Gastroesophageal sphincter (tissue), 4 donors: ENCODE measurements around the gene QDPR. TPM values are rescaled to one million over a fixed set of nuclear protein-coding genes. Genes with fewer than 3 reads are reported as not detected.

ENCODE experiments used
- ATAC-seq: fragments of 150-250 bp; one replicate; pipeline ENCODE4 v1.9.1; 2016; ENCODE audit warnings: mild to moderate bottlenecking, moderate library complexity
- H3K27ac ChIP-seq, 4 donors: fragments of 200-600 bp; sonication (generic) in 3 of 4; 1 replicate in 3 of 4; 2 replicates in 1 of 4; pipeline ENCODE4 v1.5.1; 2016 to 2019
- H3K27me3 ChIP-seq: fragments of 200-600 bp; sonication (generic); one replicate; pipeline ENCODE4 v1.5.1; 2019
- H3K36me3 ChIP-seq, 2 donors: fragments of 200-600 bp; sonication (generic); one replicate each; pipeline ENCODE4 v1.5.1; 2019; ENCODE audit warnings: control low read depth in 1 of 2
- H3K4me1 ChIP-seq, 3 donors: fragments of 200-600 bp; sonication (generic); 1 replicate in 2 of 3; 2 replicates in 1 of 3; pipeline ENCODE4 v1.5.1; 2016 to 2019; ENCODE audit warnings: control low read depth in 2 of 3
- H3K4me3 ChIP-seq, 2 donors: fragments of 200-600 bp; sonication (generic); one replicate each; pipeline ENCODE4 v1.5.1; 2019; ENCODE audit warnings: mild to moderate bottlenecking in 1 of 2, moderate library complexity in 1 of 2
- H3K9me3 ChIP-seq, 3 donors: fragments of 200-600 bp; sonication (generic); one replicate each; pipeline ENCODE4 v1.5.1; 2017 to 2019; ENCODE audit warnings: control low read depth in 2 of 3
- CTCF ChIP-seq, 4 experiments: fragments of 200-600 bp in 2 of 4; fragments of 450-650 bp in 2 of 4; sonication (generic) in 1 of 4; IDR thresholded peaks; one replicate each; pipeline ENCODE4 v1.5.1; 2017 to 2019; ENCODE audit warnings: antibody characterized with exemption in 4 of 4, mild to moderate bottlenecking in 2 of 4, moderate library complexity in 2 of 4
- EP300 ChIP-seq: sonication (generic); formaldehyde crosslinking; IDR thresholded peaks from one replicate; pipeline ENCODE4 v1.6.1; 2017; ENCODE audit warnings: antibody characterized with exemption, mild to moderate bottlenecking
- POLR2A ChIP-seq, 2 donors: fragments of 450-650 bp; IDR thresholded peaks; one replicate each; pipeline ENCODE4 v1.6.1; 2017; ENCODE audit warnings: antibody characterized with exemption in 2 of 2, mild to moderate bottlenecking in 2 of 2, moderate library complexity in 1 of 2
- POLR2AphosphoS5 ChIP-seq: sonication (generic); formaldehyde crosslinking; IDR thresholded peaks from one replicate; pipeline ENCODE4 v1.6.1; 2017; ENCODE audit warnings: antibody characterized with exemption
- WGBS, 2 donors: methylation state at CpG; one replicate each; pipeline ENCODE4 v1.1.5; 2018; ENCODE audit warnings: low coverage in 1 of 2; 5-methylcytosine and 5-hydroxymethylcytosine counted together
- total RNA-seq, 4 donors: library from RNA; depleted of rRNA; stranded (reverse); fragments of >200 nt; gene quantifications; one replicate each; pipeline ENCODE4 v1.1.0, GENCODE V29; 2016

The QDPR gene
- total RNA-seq, 4 donors from 2014 or later = 2.3 to 13.6 (median 6.0) TPM

GRCh38 chr4:17468619-17469221 is 43.2 kb downstream of the QDPR start:
- H3K9me3 ChIP-seq = no peaks in the 10 kb centered on the region
- H3K36me3 ChIP-seq = no peaks in the 10 kb centered on the region
- H3K4me1 ChIP-seq = no peaks in the 10 kb centered on the region
- H3K27me3 ChIP-seq = no peaks in the 10 kb centered on the region
- H3K27ac ChIP-seq = no peak overlapping the region
- no peak for ATAC-seq
- H3K4me3 ChIP-seq = no peak overlapping the region
- TF ChIP-seq EP300 (no peak), POLR2AphosphoS5 (no peak), CTCF (IDR thresholded peaks at IDR 0.05) (peak in 3 of 4 experiments; percentile 12 to 40 (median 19)), POLR2A (IDR thresholded peaks at IDR 0.05) (no peak)
- 46 to 60% methylated on average over 6 to 9 of the region's 9 CpGs for WGBS, 2 donors

- no peaks in the 10 kb centered on the region for H3K27me3 ChIP-seq
- H3K9me3 ChIP-seq = peaks cover 0 to 6% (median 0%) of the 10 kb centered on the region in 3 donors
- WGBS, 2 donors = 86 to 100% methylated on average over 1 of the region's 1 CpG
- no peak for ATAC-seq
- TF ChIP-seq CTCF (IDR thresholded peaks at IDR 0.05) (no peak), POLR2A (IDR thresholded peaks at IDR 0.05) (no peak), POLR2AphosphoS5 (no peak), EP300 (no peak)
- no peak overlapping the region for H3K4me3 ChIP-seq
- peaks cover 0 to 3% of the 10 kb centered on the region in 2 donors for H3K36me3 ChIP-seq
- H3K4me1 ChIP-seq = no peaks in the 10 kb centered on the region
- H3K27ac ChIP-seq = no peak overlapping the region
These were observed 48.3 kb downstream of the QDPR start for GRCh38 chr4:17463606-17464005.

- Histone ChIP-seq H3K4me1 (no peaks in the 10 kb centered on the region), H3K9me3 (peaks cover 0 to 5% (median 0%) of the 10 kb centered on the region in 3 donors), H3K36me3 (no peaks in the 10 kb centered on the region), H3K27me3 (no peaks in the 10 kb centered on the region), H3K4me3 (no peak overlapping the region), H3K27ac (no peak overlapping the region)
- ATAC-seq = no peak
- TF ChIP-seq POLR2AphosphoS5 = no peak
- no peak for TF ChIP-seq CTCF (IDR thresholded peaks at IDR 0.05)
- TF ChIP-seq POLR2A (IDR thresholded peaks at IDR 0.05) = no peak
- TF ChIP-seq EP300 = no peak
- WGBS, 2 donors = 20 to 29% methylated on average over 1 of the region's 1 CpG
These were observed 61.6 kb downstream of the QDPR start for GRCh38 chr4:17450269-17450804.

GRCh38 chr4:17448689-17449088 is 63.2 kb downstream of the QDPR start:
- Histone ChIP-seq H3K4me3 (no peak overlapping the region), H3K36me3 (no peaks in the 10 kb centered on the region), H3K9me3 (peaks cover 0 to 13% (median 0%) of the 10 kb centered on the region in 3 donors), H3K4me1 (no peaks in the 10 kb centered on the region), H3K27ac (no peak overlapping the region), H3K27me3 (no peaks in the 10 kb centered on the region)
- 38 to 46% methylated on average over 3 of the region's 3 CpGs for WGBS, 2 donors
- no peak for ATAC-seq
- no peak for TF ChIP-seq CTCF (IDR thresholded peaks at IDR 0.05)
- TF ChIP-seq EP300 = no peak
- no peak for TF ChIP-seq POLR2AphosphoS5

GRCh38 chr4:17447675-17448298 is 64.1 kb downstream of the QDPR start:
- H3K9me3 ChIP-seq = peaks cover 0 to 16% (median 0%) of the 10 kb centered on the region in 3 donors
- no peak for TF ChIP-seq POLR2A (IDR thresholded peaks at IDR 0.05)
- TF ChIP-seq CTCF (IDR thresholded peaks at IDR 0.05) = peak; percentile 29 to 66 (median 48)
- ATAC-seq = peak; percentile 55
- no peaks in the 10 kb centered on the region for H3K27me3 ChIP-seq
- H3K4me3 ChIP-seq = no peak overlapping the region
- H3K27ac ChIP-seq = no peak overlapping the region
- H3K4me1 ChIP-seq = no peaks in the 10 kb centered on the region
- H3K36me3 ChIP-seq = no peaks in the 10 kb centered on the region
